Small intestine (tissue), 7 donors: ENCODE results near the gene ERCC1. TPM values are rescaled to one million over a fixed set of nuclear protein-coding genes. Genes with fewer than 3 reads are reported as not detected.

Source experiments
- DNase-seq, 2 donors: peaks; one replicate each; pipeline versions ENCODE4 v3.0.0 to v3.0.0-alpha.2; 2013
- FAIRE-seq: peaks from 2 replicates; lab custom pipeline; 2012; peaks lifted over from hg19 to GRCh38; lab: Jason Lieb, UNC
- H3K27ac ChIP-seq, 3 donors: one replicate each; pipeline ENCODE4 v1.5.1; 2013; ENCODE audit warnings: low read length in 2 of 3, mild to moderate bottlenecking in 2 of 3, control low read depth in 1 of 3, inconsistent platforms in 1 of 3, low read depth in 1 of 3, moderate library complexity in 1 of 3
- H3K27me3 ChIP-seq, 3 donors: one replicate each; pipeline ENCODE4 v1.6.1; 2013; ENCODE audit warnings: low read length in 3 of 3, inconsistent platforms in 1 of 3; ENCODE audit not compliant: control insufficient read depth in 3 of 3, insufficient read depth in 3 of 3
- H3K36me3 ChIP-seq, 3 donors: one replicate each; pipeline ENCODE4 v1.6.1; 2013; ENCODE audit warnings: low read length in 3 of 3, inconsistent platforms in 1 of 3, low read depth in 1 of 3, mild to moderate bottlenecking in 1 of 3, moderate library complexity in 1 of 3; ENCODE audit not compliant: control insufficient read depth in 3 of 3, insufficient read depth in 2 of 3
- H3K4me1 ChIP-seq, 3 donors: one replicate each; pipeline ENCODE4 v1.6.1; 2013; ENCODE audit warnings: low read length in 2 of 3, inconsistent platforms in 1 of 3, low read depth in 1 of 3, mild to moderate bottlenecking in 1 of 3, moderate library complexity in 1 of 3; ENCODE audit not compliant: control insufficient read depth in 3 of 3, insufficient read depth in 2 of 3
- H3K4me3 ChIP-seq, 3 donors: one replicate each; pipeline ENCODE4 v1.5.1; 2013; ENCODE audit warnings: low read length in 3 of 3, control low read depth in 1 of 3, inconsistent platforms in 1 of 3, low read depth in 1 of 3, mild to moderate bottlenecking in 1 of 3, moderate library complexity in 1 of 3
- H3K9me3 ChIP-seq, 2 donors: one replicate each; pipeline ENCODE4 v1.6.1; 2013; ENCODE audit warnings: low read depth in 1 of 2, low read length in 1 of 2; ENCODE audit not compliant: control insufficient read depth in 2 of 2, insufficient read depth in 1 of 2
- WGBS, 3 donors: extraction: QIAGEN DNeasy Blood & Tissue Kit; methylation state at CpG; one replicate each; pipeline ENCODE4 v1.1.7; 2013; 5-methylcytosine and 5-hydroxymethylcytosine counted together
- polyA plus RNA-seq, 4 donors: library from polyadenylated mRNA; stranded (reverse) in 3 of 4; unstranded in 1 of 4; fragments of 200-250 nt in 3 of 4; fragments of 120-200 nt in 1 of 4; gene quantifications; one replicate each; pipeline versions ENCODE4 v1.2.1 to v1.2.3, GENCODE V29; 2013
- donor health status: healthy with polysubstance abuse.
- donor health status: control.
- donor health status: control.
- donor health status: Bipolar disorder and iron deficiency.
- donor health status: healthy.

The ERCC1 gene
- polyA plus RNA-seq, 4 donors: 30.3 to 55.0 (median 37.5) TPM

- Histone ChIP-seq H3K27me3 (no peaks in the 10 kb centered on the region), H3K4me1 (peaks cover 0 to 48% (median 12%) of the 10 kb centered on the region in 3 donors), H3K27ac (peak overlapping the region; percentile 56 to 96 (median 86)), H3K4me3 (peak overlapping the region in 2 of 3 donors; percentile 28 to 52), H3K9me3 (no peaks in the 10 kb centered on the region), H3K36me3 (peaks cover 0 to 3% (median 0%) of the 10 kb centered on the region in 3 donors)
- DNase-seq (peak; percentile 97 to 98), FAIRE-seq (no peak)
- WGBS, 3 donors: 1% methylated on average over 38 to 49 of the region's 49 CpGs
Observed at GRCh38 chr19:45443462-45444317, 20.0 kb upstream of the ERCC1 start.

- Histone ChIP-seq H3K27ac (peak overlapping the region; percentile 25 to 96 (median 86)), H3K9me3 (no peaks in the 10 kb centered on the region), H3K27me3 (no peaks in the 10 kb centered on the region), H3K36me3 (peaks cover 0 to 3% (median 0%) of the 10 kb centered on the region in 3 donors), H3K4me1 (peaks cover 0 to 41% (median 9%) of the 10 kb centered on the region in 3 donors), H3K4me3 (peak overlapping the region in 2 of 3 donors; percentile 28 to 52)
- WGBS, 3 donors: 9 to 15% (median 14%) methylated on average over 14 to 15 of the region's 15 CpGs
- DNase-seq: peak; percentile 34 to 74
- FAIRE-seq: no peak
Observed at GRCh38 chr19:45442778-45443461, 19.2 kb upstream of the ERCC1 start.

GRCh38 chr19:45442408-45442777, 18.7 kb upstream of the ERCC1 start:
- Histone ChIP-seq H3K4me3 (no peak overlapping the region), H3K4me1 (peaks cover 0 to 37% (median 9%) of the 10 kb centered on the region in 3 donors), H3K36me3 (peaks cover 0 to 3% (median 0%) of the 10 kb centered on the region in 3 donors), H3K27me3 (no peaks in the 10 kb centered on the region), H3K27ac (peak overlapping the region in 2 of 3 donors; percentile 25 to 96), H3K9me3 (no peaks in the 10 kb centered on the region)
- FAIRE-seq (no peak), DNase-seq (no peak)
- WGBS, 3 donors: 52 to 76% (median 65%) methylated on average over 2 of the region's 2 CpGs

- Histone ChIP-seq H3K4me1 (peaks cover 0 to 26% (median 6%) of the 10 kb centered on the region in 3 donors), H3K4me3 (no peak overlapping the region), H3K27ac (peak overlapping the region in 1 of 3 donors; percentile 86), H3K9me3 (no peaks in the 10 kb centered on the region), H3K27me3 (no peaks in the 10 kb centered on the region), H3K36me3 (no peaks in the 10 kb centered on the region)
- FAIRE-seq (no peak), DNase-seq (no peak)
- WGBS, 3 donors: 87 to 90% (median 88%) methylated on average over 9 of the region's 9 CpGs
Observed at GRCh38 chr19:45440873-45441654, 17.3 kb upstream of the ERCC1 start.

GRCh38 chr19:45440259-45440638, 16.5 kb upstream of the ERCC1 start:
- Histone ChIP-seq H3K4me1 (peaks cover 0 to 26% (median 6%) of the 10 kb centered on the region in 3 donors), H3K4me3 (peak overlapping the region in 2 of 3 donors; percentile 49 to 51), H3K9me3 (no peaks in the 10 kb centered on the region), H3K27me3 (no peaks in the 10 kb centered on the region), H3K27ac (peak overlapping the region in 2 of 3 donors; percentile 59 to 86), H3K36me3 (no peaks in the 10 kb centered on the region)
- no peak for FAIRE-seq
- 66 to 68% (median 67%) methylated on average over 9 of the region's 9 CpGs for WGBS, 3 donors
- no peak for DNase-seq

- FAIRE-seq: no peak
- WGBS, 3 donors: 1 to 2% (median 1%) methylated on average over 34 to 78 of the region's 78 CpGs
- Histone ChIP-seq H3K27ac (peak overlapping the region; percentile 45 to 86 (median 59)), H3K9me3 (no peaks in the 10 kb centered on the region), H3K4me3 (peak overlapping the region; percentile 49 to 74 (median 51)), H3K36me3 (no peaks in the 10 kb centered on the region), H3K4me1 (peaks cover 0 to 23% (median 4%) of the 10 kb centered on the region in 3 donors), H3K27me3 (no peaks in the 10 kb centered on the region)
- DNase-seq: peak; percentile 73 to 91
Observed at GRCh38 chr19:45439569-45440258, 16.0 kb upstream of the ERCC1 start.

- FAIRE-seq: no peak
- H3K27ac ChIP-seq: peak overlapping the region in 1 of 3 donors; percentile 59
- no peak for DNase-seq
- no peaks in the 10 kb centered on the region for H3K9me3 ChIP-seq
- H3K27me3 ChIP-seq: no peaks in the 10 kb centered on the region
- H3K36me3 ChIP-seq: no peaks in the 10 kb centered on the region
- H3K4me3 ChIP-seq: peak overlapping the region in 1 of 3 donors; percentile 49
- WGBS, 3 donors: 29 to 32% (median 31%) methylated on average over 10 of the region's 10 CpGs
- peaks cover 0 to 19% (median 2%) of the 10 kb centered on the region in 3 donors for H3K4me1 ChIP-seq
Observed at GRCh38 chr19:45439190-45439568, 15.5 kb upstream of the ERCC1 start.
